H9 (cell line): ENCODE measurements around the gene ANKRD44. TPM values are rescaled to one million over a fixed set of nuclear protein-coding genes. Genes with fewer than 3 reads are reported as not detected.

Source experiments
- DNase-seq: peaks from one replicate; pipeline ENCODE4 v3.0.0-alpha.2; 2017
- H2AFZ ChIP-seq: one replicate; pipeline ENCODE4 v1.6.1; 2013; ENCODE audit warnings: mild to moderate bottlenecking, low read length, control low read depth, moderate library complexity
- H2AK5ac ChIP-seq: 2 replicates; pipeline ENCODE4 v1.6.1; 2013; ENCODE audit warnings: low read length, control low read depth, mixed read lengths; ENCODE audit not compliant: insufficient read length
- H2BK120ac ChIP-seq: one replicate; pipeline ENCODE4 v1.6.1; 2013; ENCODE audit warnings: low read depth, mild to moderate bottlenecking, low read length, control low read depth, inconsistent platforms; ENCODE audit not compliant: poor library complexity, severe bottlenecking
- H2BK12ac ChIP-seq: 2 replicates; pipeline ENCODE4 v1.6.1; 2013; ENCODE audit warnings: low read length, control low read depth, mixed read lengths, low read depth; ENCODE audit not compliant: insufficient read length
- H2BK15ac ChIP-seq: 2 replicates; pipeline ENCODE4 v1.6.1; 2013; ENCODE audit warnings: low read depth, low read length, control low read depth
- H2BK20ac ChIP-seq: one replicate; pipeline ENCODE4 v1.6.1; 2013; ENCODE audit warnings: low read depth, mild to moderate bottlenecking, low read length, control low read depth, inconsistent platforms; ENCODE audit not compliant: poor library complexity, severe bottlenecking
- H2BK5ac ChIP-seq: 2 replicates; pipeline ENCODE4 v1.6.1; 2013; ENCODE audit warnings: low read length, control low read depth, mixed read lengths; ENCODE audit not compliant: insufficient read length
- H3K14ac ChIP-seq: 2 replicates; pipeline ENCODE4 v1.6.1; 2013; ENCODE audit warnings: low read length, control low read depth; ENCODE audit not compliant: insufficient read depth
- H3K18ac ChIP-seq: 2 replicates; pipeline ENCODE4 v1.6.1; 2013; ENCODE audit warnings: low read depth, mild to moderate bottlenecking, mixed read lengths, low read length, control low read depth; ENCODE audit not compliant: insufficient read length
- H3K23ac ChIP-seq: 2 replicates; pipeline ENCODE4 v1.6.1; 2013; ENCODE audit warnings: low read length, control low read depth, mixed read lengths, low read depth; ENCODE audit not compliant: insufficient read length
- H3K23me2 ChIP-seq: 2 replicates; pipeline ENCODE4 v1.6.1; 2013; ENCODE audit warnings: low read depth, mild to moderate bottlenecking, mixed read lengths, low read length, control low read depth; ENCODE audit not compliant: insufficient read length, poor library complexity, severe bottlenecking
- H3K27ac ChIP-seq: 2 replicates; pipeline ENCODE4 v1.5.1; 2013; ENCODE audit warnings: low read length, control low read depth, mixed read lengths, low read depth; ENCODE audit not compliant: insufficient read length
- H3K27me3 ChIP-seq: 2 replicates; pipeline ENCODE4 v1.6.1; 2013; ENCODE audit warnings: low read length, control low read depth, inconsistent platforms; ENCODE audit not compliant: insufficient read depth
- H3K4ac ChIP-seq: 2 replicates; pipeline ENCODE4 v1.6.1; 2013; ENCODE audit warnings: low read depth, mild to moderate bottlenecking, control low read depth, inconsistent platforms, low read length, moderate library complexity
- H3K4me1 ChIP-seq: 2 replicates; pipeline ENCODE4 v1.6.1; 2013; ENCODE audit warnings: low read length, control low read depth, inconsistent platforms; ENCODE audit not compliant: insufficient read depth
- H3K4me2 ChIP-seq: 2 replicates; pipeline ENCODE4 v1.6.1; 2013; ENCODE audit warnings: low read length, control low read depth, mixed read lengths; ENCODE audit not compliant: insufficient read length, insufficient read depth
- H3K56ac ChIP-seq: 2 replicates; pipeline ENCODE4 v1.6.1; 2013; ENCODE audit warnings: low read depth, mild to moderate bottlenecking, mixed read lengths, low read length, control low read depth; ENCODE audit not compliant: insufficient read length
- H3K79me1 ChIP-seq: 2 replicates; pipeline ENCODE4 v1.6.1; 2013; ENCODE audit warnings: low read depth, mild to moderate bottlenecking, moderate library complexity, low read length, control low read depth, inconsistent platforms; ENCODE audit not compliant: insufficient read depth, poor library complexity, severe bottlenecking
- H3K79me2 ChIP-seq: 2 replicates; pipeline ENCODE4 v1.6.1; 2013; ENCODE audit warnings: low read length, control low read depth, inconsistent platforms; ENCODE audit not compliant: insufficient read depth
- H3K9ac ChIP-seq: 2 replicates; pipeline ENCODE4 v1.6.1; 2013; ENCODE audit warnings: low read length, control low read depth, mixed read lengths; ENCODE audit not compliant: insufficient read length; ENCODE audit errors: extremely low read depth
- H3K9me3 ChIP-seq: one replicate; pipeline ENCODE4 v1.6.1; 2013; ENCODE audit warnings: low read depth, low read length, inconsistent platforms; ENCODE audit not compliant: control insufficient read depth
- H3T11ph ChIP-seq: one replicate; pipeline ENCODE4 v1.6.1; 2013; ENCODE audit warnings: mild to moderate bottlenecking, low read length, control low read depth, inconsistent platforms
- H4K20me1 ChIP-seq: one replicate; pipeline ENCODE4 v1.6.1; 2013; ENCODE audit not compliant: control insufficient read depth, insufficient read length, insufficient read depth
- H4K5ac ChIP-seq: 2 replicates; pipeline ENCODE4 v1.6.1; 2013; ENCODE audit warnings: low read depth, mild to moderate bottlenecking, mixed read lengths, low read length, control low read depth; ENCODE audit not compliant: insufficient read length
- H4K8ac ChIP-seq: replicated peaks from 2 replicates; pipeline ENCODE4 v1.6.1; 2013; ENCODE audit warnings: low read length, control low read depth, mixed read lengths, low read depth; ENCODE audit not compliant: insufficient read length
- H4K91ac ChIP-seq: 2 replicates; pipeline ENCODE4 v1.6.1; 2013; ENCODE audit warnings: low read depth, mild to moderate bottlenecking, moderate library complexity, mixed read lengths, low read length, control low read depth; ENCODE audit not compliant: insufficient read length
- H3K27ac Mint-ChIP-seq, 3 experiments: 2 replicates in 2 of 3; 3 replicates in 1 of 3; pipeline ENCODE4 v1.8.0; 2020 to 2021; ENCODE audit warnings: mixed read lengths in 3 of 3, mild to moderate bottlenecking in 1 of 3, moderate library complexity in 1 of 3
- H3K27me3 Mint-ChIP-seq: 2 replicates; pipeline ENCODE4 v1.8.0; 2021; ENCODE audit warnings: low read depth, mild to moderate bottlenecking, moderate library complexity, mixed read lengths
- H3K36me3 Mint-ChIP-seq, 3 experiments: 2 replicates in 2 of 3; 3 replicates in 1 of 3; pipeline ENCODE4 v1.8.0; 2020 to 2021; ENCODE audit warnings: low read depth in 3 of 3, mixed read lengths in 3 of 3; ENCODE audit not compliant: insufficient read depth in 1 of 3
- H3K4me1 Mint-ChIP-seq, 2 experiments: 2 replicates each; pipeline ENCODE4 v1.8.0; 2020; ENCODE audit warnings: mixed read lengths in 2 of 2
- H3K4me3 Mint-ChIP-seq, 2 experiments: 2 replicates in 1 of 2; 3 replicates in 1 of 2; pipeline ENCODE4 v1.8.0; 2020 to 2021; ENCODE audit warnings: mild to moderate bottlenecking in 2 of 2, mixed read lengths in 2 of 2, moderate library complexity in 1 of 2
- H3K9me3 Mint-ChIP-seq, 2 experiments: 2 replicates in 1 of 2; 3 replicates in 1 of 2; pipeline ENCODE4 v1.8.0; 2020; ENCODE audit warnings: mild to moderate bottlenecking in 2 of 2, mixed read lengths in 2 of 2, moderate library complexity in 1 of 2
- CTCF ChIP-seq: fragments of 200-600 bp; sonication (generic); conservative IDR thresholded peaks from 3 replicates; pipeline ENCODE4 v1.8.0; 2021; ENCODE audit warnings: antibody characterized with exemption, mild to moderate bottlenecking
- WGBS: extraction: QIAGEN DNeasy Blood & Tissue Kit; methylation state at CpG from one replicate; pipeline ENCODE4 v1.1.7; 2013; ENCODE audit warnings: missing lambda C conversion rate, low lambda C conversion rate, mixed read lengths; ENCODE audit not compliant: insufficient read length; ENCODE audit errors: extremely low coverage; 5-methylcytosine and 5-hydroxymethylcytosine counted together
- total RNA-seq: library from RNA; stranded (reverse); gene quantifications from 2 replicates; pipeline ENCODE4 v1.2.1, GENCODE V29; 2021

Gene ANKRD44
- total RNA-seq, 1 experiment from 2014 or later, result 1.9 TPM

GRCh38 chr2:197030090-197030489 lies 280.5 kb downstream of the ANKRD44 start:
- Histone ChIP-seq H3K4me2 (no peak overlapping the region), H2BK120ac (no peak overlapping the region), H3K79me1 (no peaks in the 10 kb centered on the region), H3K9ac (no peak overlapping the region), H3K23me2 (no peaks in the 10 kb centered on the region), H3K9me3 (no peaks in the 10 kb centered on the region), H2BK5ac (no peak overlapping the region), H4K8ac (no peak overlapping the region), H3K27ac (no peak overlapping the region), H4K5ac (no peak overlapping the region), H4K20me1 (no peaks in the 10 kb centered on the region), H3T11ph (no peak overlapping the region), H3K18ac (no peak overlapping the region), H2AK5ac (no peak overlapping the region), H3K4me1 (no peaks in the 10 kb centered on the region), H3K79me2 (no peaks in the 10 kb centered on the region), H3K23ac (no peak overlapping the region), H4K91ac (no peak overlapping the region), H2BK15ac (no peak overlapping the region), H3K4ac (no peak overlapping the region), H3K14ac (no peak overlapping the region), H2BK12ac (no peak overlapping the region), H2BK20ac (no peak overlapping the region), H3K56ac (no peak overlapping the region), H3K27me3 (no peaks in the 10 kb centered on the region), H2AFZ (no peak overlapping the region)
- no peaks in the 10 kb centered on the region for H3K27me3 Mint-ChIP-seq
- TF ChIP-seq CTCF, result no peak
- no peaks in the 10 kb centered on the region for H3K4me1 Mint-ChIP-seq
- DNase-seq, result no peak
- no peak overlapping the region for H3K4me3 Mint-ChIP-seq
- WGBS, result no CpG with 5 or more reads among the region's 3 CpGs
- H3K9me3 Mint-ChIP-seq, result no peaks in the 10 kb centered on the region
- H3K36me3 Mint-ChIP-seq, result no peaks in the 10 kb centered on the region
- H3K27ac Mint-ChIP-seq, result no peak overlapping the region
